ENCODE results near the gene CNOT6. TPM values are rescaled to one million over a fixed set of nuclear protein-coding genes. Genes with fewer than 3 reads are reported as not detected.

Gene CNOT6
- total and polyA plus RNA-seq, 8 donors: 3.8 to 14.1 (median 5.9) TPM

DNA sequence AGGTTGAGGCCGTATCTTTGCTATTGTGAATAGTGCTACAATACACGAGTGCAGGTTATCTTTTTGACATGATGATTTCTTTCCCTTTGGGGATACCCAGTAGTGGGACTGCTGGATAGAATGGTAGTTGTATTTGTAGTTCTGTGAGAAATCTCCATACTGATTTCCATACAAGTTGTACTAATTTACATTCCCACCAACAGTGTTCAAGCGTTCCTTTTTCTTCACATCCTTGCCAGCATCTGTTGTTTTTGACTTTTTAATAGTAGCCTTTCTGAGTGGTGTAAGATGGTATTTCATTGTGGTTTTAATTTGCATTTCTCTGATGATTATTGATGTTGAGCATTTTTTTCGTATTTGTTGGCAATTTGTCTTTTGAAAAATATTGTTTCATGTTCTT lies 41.4 kb downstream of the CNOT6 start:
- WGBS, 2 donors: 89 to 91% methylated on average over 4 of the region's 4 CpGs
- FAIRE-seq (no peak), ATAC-seq (no peak), DNase-seq (no peak)
- peaks cover 0 to 4% (median 0%) of the 10 kb centered on the region in 3 donors for H3K36me3 ChIP-seq
- intact Hi-C loops (cut with DNase I): no loop called here
- H3K27ac ChIP-seq: no peak overlapping the region
- H3K4me3 ChIP-seq: no peak overlapping the region
- TF ChIP-seq, protein P1, sequence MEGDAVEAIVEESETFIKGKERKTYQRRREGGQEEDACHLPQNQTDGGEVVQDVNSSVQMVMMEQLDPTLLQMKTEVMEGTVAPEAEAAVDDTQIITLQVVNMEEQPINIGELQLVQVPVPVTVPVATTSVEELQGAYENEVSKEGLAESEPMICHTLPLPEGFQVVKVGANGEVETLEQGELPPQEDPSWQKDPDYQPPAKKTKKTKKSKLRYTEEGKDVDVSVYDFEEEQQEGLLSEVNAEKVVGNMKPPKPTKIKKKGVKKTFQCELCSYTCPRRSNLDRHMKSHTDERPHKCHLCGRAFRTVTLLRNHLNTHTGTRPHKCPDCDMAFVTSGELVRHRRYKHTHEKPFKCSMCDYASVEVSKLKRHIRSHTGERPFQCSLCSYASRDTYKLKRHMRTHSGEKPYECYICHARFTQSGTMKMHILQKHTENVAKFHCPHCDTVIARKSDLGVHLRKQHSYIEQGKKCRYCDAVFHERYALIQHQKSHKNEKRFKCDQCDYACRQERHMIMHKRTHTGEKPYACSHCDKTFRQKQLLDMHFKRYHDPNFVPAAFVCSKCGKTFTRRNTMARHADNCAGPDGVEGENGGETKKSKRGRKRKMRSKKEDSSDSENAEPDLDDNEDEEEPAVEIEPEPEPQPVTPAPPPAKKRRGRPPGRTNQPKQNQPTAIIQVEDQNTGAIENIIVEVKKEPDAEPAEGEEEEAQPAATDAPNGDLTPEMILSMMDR (IDR thresholded peaks at IDR 0.05): no peak
- H3K9me3 ChIP-seq: no peaks in the 10 kb centered on the region
- H3K4me1 ChIP-seq: no peaks in the 10 kb centered on the region
- no peaks in the 10 kb centered on the region for H3K27me3 ChIP-seq

DNA sequence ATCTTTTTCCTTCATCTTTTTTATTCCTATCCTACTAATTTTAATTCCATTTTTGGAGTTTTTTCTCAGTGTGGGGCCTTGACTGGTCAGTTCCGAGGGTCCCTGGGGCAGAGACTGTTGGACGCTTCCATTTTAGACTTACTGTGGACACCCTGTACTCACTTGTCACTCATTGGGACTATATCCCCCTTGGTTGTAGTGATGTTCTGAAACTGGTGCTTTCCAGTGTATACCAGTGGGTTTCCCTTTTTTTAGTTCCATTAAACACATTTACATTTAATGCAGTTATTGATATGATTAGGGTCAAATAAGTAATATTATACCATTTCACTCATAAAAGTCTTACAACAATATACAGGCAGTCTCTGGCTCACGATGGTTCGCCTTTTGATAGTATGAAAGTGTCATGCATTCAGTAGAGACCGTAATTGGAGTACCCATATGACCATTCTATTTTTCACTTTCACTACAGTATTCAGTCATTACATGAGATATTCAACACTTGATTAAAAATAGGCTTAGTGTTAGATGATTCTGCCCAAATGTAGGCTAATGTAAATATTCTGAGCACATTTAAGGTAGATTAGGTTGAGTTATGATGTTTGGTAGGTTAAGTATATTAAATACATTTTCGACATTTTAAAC lies 46.0 kb downstream of the CNOT6 start:
- H3K27me3 ChIP-seq: no peaks in the 10 kb centered on the region
- no peak overlapping the region for H3K4me3 ChIP-seq
- H3K9me3 ChIP-seq: no peaks in the 10 kb centered on the region
- WGBS, 2 donors: 97 to 98% methylated on average over 6 of the region's 6 CpGs
- DNase-seq: no peak
- H3K27ac ChIP-seq: no peak overlapping the region
- intact Hi-C loops (cut with DNase I): no loop called here
- no peak for ATAC-seq
- TF ChIP-seq, protein P1 (IDR thresholded peaks at IDR 0.05): no peak
- FAIRE-seq: no peak
- no peaks in the 10 kb centered on the region for H3K36me3 ChIP-seq
- no peaks in the 10 kb centered on the region for H3K4me1 ChIP-seq

DNA sequence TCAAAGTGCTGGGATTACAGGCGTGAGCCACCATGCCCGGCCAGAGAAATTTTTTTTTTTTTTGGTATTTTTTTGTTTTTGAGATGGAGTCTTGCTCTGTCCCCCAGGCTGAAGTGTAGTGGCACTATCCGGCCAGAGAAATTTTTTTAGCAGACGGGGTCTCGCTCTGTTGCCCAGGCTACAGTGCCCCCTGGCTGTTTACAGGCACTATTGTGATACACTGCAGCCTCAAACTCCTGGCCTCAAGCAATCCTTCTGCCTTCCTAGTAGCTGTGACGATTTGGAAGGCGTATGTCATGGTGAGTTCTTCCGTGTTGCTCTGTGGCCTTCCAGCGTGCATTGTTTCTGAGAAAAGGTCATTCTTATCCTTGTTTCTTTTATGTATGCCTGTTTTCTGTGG lies 47.5 kb downstream of the CNOT6 start:
- TF ChIP-seq, protein P1 (IDR thresholded peaks at IDR 0.05): no peak
- Histone ChIP-seq H3K36me3 (no peaks in the 10 kb centered on the region), H3K9me3 (no peaks in the 10 kb centered on the region), H3K27me3 (no peaks in the 10 kb centered on the region), H3K4me3 (no peak overlapping the region), H3K27ac (no peak overlapping the region), H3K4me1 (no peaks in the 10 kb centered on the region)
- FAIRE-seq (no peak), DNase-seq (no peak), ATAC-seq (no peak)
- intact Hi-C loops (cut with DNase I): no loop called here
- WGBS, 2 donors: 87 to 94% methylated on average over 9 of the region's 9 CpGs

DNA sequence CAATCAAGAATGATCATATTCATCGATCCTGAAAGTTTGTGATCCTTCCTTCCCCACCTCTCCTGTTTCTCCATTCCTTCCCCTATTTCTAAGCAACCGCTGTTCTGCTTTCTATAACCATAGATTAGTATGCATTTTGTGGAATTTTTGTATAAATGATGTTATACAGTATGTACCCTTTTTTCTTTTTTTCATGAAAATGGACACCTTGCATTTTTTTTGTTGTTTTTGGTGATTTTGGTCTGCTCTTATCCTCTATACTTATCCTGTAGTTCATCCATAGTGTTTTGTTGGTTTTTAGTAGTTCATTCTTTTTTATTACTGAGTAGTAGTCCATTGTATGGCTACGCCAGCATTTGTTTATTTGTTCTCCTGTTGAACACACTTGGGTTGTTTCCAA lies 51.1 kb downstream of the CNOT6 start:
- Histone ChIP-seq H3K27me3 (no peaks in the 10 kb centered on the region), H3K4me1 (peaks cover 15 to 16% (median 16%) of the 10 kb centered on the region in 3 donors), H3K36me3 (no peaks in the 10 kb centered on the region), H3K4me3 (no peak overlapping the region), H3K9me3 (no peaks in the 10 kb centered on the region), H3K27ac (no peak overlapping the region)
- FAIRE-seq (no peak), DNase-seq (no peak), ATAC-seq (no peak)
- WGBS, 2 donors: 93 to 97% methylated on average over 3 of the region's 3 CpGs
- TF ChIP-seq, protein P1 (IDR thresholded peaks at IDR 0.05): no peak
- intact Hi-C loops (cut with DNase I): no loop called here

DNA sequence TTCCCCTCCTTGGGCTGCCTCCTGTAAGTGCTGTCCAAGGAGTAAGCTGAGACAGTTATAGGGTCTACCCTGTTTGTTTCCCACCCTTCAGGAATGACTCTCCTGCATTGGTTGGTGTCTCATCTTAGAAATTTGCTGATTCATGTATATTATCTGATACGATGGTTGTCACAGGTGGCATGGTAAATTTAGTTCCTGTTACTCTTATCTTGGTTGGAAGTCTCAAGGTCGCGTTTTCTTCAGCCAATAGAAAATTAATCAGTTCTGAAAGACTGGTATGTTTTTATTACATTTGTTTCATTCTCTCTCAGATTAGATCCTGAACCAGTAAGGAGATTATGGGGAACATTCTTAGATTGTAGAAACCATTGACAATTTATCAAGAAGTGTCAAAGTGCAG lies 54.4 kb downstream of the CNOT6 start:
- peak; percentile 79 to 95 (median 87) for ATAC-seq
- intact Hi-C loops (cut with DNase I): no loop called here
- peak overlapping the region in 2 of 4 donors; percentile 48 to 55 for H3K27ac ChIP-seq
- no peaks in the 10 kb centered on the region for H3K27me3 ChIP-seq
- peak in 1 of 6 donors; percentile 3 for DNase-seq
- H3K9me3 ChIP-seq: no peaks in the 10 kb centered on the region
- TF ChIP-seq, protein P1 (IDR thresholded peaks at IDR 0.05): no peak
- 9% methylated on average over 3 of the region's 3 CpGs for WGBS, 2 donors
- peaks cover 15 to 16% (median 16%) of the 10 kb centered on the region in 3 donors for H3K4me1 ChIP-seq
- H3K36me3 ChIP-seq: peaks cover 0 to 3% (median 0%) of the 10 kb centered on the region in 3 donors
- FAIRE-seq: no peak
- H3K4me3 ChIP-seq: no peak overlapping the region

Measured in pancreas (tissue), 10 donors.